M059J (cell line): Measurements from ENCODE around the gene SERPINA10. TPM values are rescaled to one million over a fixed set of nuclear protein-coding genes. Genes with fewer than 3 reads are reported as not detected.
"Not testable (repeated sequence)": the region's sequence is repeated elsewhere in the genome, so short reads cannot be mapped to it uniquely, and the experiment has no call there.

ENCODE experiments used
- DNase-seq: peaks from one replicate; pipeline ENCODE4 v3.0.0-alpha.2; 2012; ENCODE audit warnings: low read depth
- total RNA-seq: library from RNA; depleted of rRNA; stranded (reverse); fragments of >200 nt; shearing (Covaris generic); gene quantifications from 2 replicates; pipeline ENCODE4 v1.2.3, GENCODE V29; 2014

The SERPINA10 gene
- total RNA-seq, 1 experiment from 2014 or later = not detected

GRCh38 chr14:94313991-94314655 lies 21.1 kb upstream of the SERPINA10 start:
- peak; percentile 4 for DNase-seq

GRCh38 chr14:94312481-94313246 lies 19.6 kb upstream of the SERPINA10 start:
- DNase-seq = no peak

GRCh38 chr14:94310248-94310647 lies 17.2 kb upstream of the SERPINA10 start:
- no peak for DNase-seq

- no peak for DNase-seq
These were observed 16.7 kb upstream of the SERPINA10 start for GRCh38 chr14:94309721-94310120.

- no peak for DNase-seq
These were observed 14.4 kb upstream of the SERPINA10 start for GRCh38 chr14:94307410-94307992.

GRCh38 chr14:94306047-94306978 lies 13.2 kb upstream of the SERPINA10 start:
- DNase-seq = no peak

- no peak for DNase-seq
These were observed 12.6 kb upstream of the SERPINA10 start for GRCh38 chr14:94305620-94306019.

GRCh38 chr14:94304243-94304642 lies 11.2 kb upstream of the SERPINA10 start:
- DNase-seq = no peak

GRCh38 chr14:94303111-94303510 lies 10.0 kb upstream of the SERPINA10 start:
- DNase-seq = no peak

GRCh38 chr14:94298130-94298529 lies 5.1 kb upstream of the SERPINA10 start:
- DNase-seq = no peak

GRCh38 chr14:94296181-94296545 lies 3.1 kb upstream of the SERPINA10 start:
- not testable (repeated sequence) for DNase-seq

GRCh38 chr14:94295360-94296180 lies 2.5 kb upstream of the SERPINA10 start:
- DNase-seq = no peak

- DNase-seq = no peak
These were observed 483 bp upstream of the SERPINA10 start for GRCh38 chr14:94293578-94293924.

- DNase-seq = no peak
These were observed 569 bp downstream of the SERPINA10 start for GRCh38 chr14:94292526-94292871.

- DNase-seq = no peak
These were observed 1.1 kb downstream of the SERPINA10 start for GRCh38 chr14:94291906-94292525.

- DNase-seq = no peak
These were observed 1.7 kb downstream of the SERPINA10 start for GRCh38 chr14:94291159-94291905.

- no peak for DNase-seq
These were observed 2.9 kb downstream of the SERPINA10 start for GRCh38 chr14:94290197-94290596.

GRCh38 chr14:94288610-94289465 lies 4.2 kb downstream of the SERPINA10 start:
- no peak for DNase-seq

- no peak for DNase-seq
These were observed 7.9 kb downstream of the SERPINA10 start for GRCh38 chr14:94285158-94285557.
